GM18498 (cell line): ENCODE data around the gene INSR.

Source experiments
- ATAC-seq: cut with Tn5 transposase; IDR thresholded peaks from one replicate; pipeline ENCODE4 v1.9.1; 2021; ENCODE audit warnings: mild to moderate bottlenecking, moderate library complexity; ENCODE audit not compliant: unreplicated experiment

The INSR gene

GRCh38 chr19:7063339-7063738 is 230.9 kb downstream of the INSR start:
- no peak for ATAC-seq
